Choroid plexus epithelial cell (primary cell): ENCODE data around the gene HAO1.

Source experiments
- DNase-seq: peaks from one replicate; pipeline ENCODE4 v3.0.0-alpha.2; 2010; ENCODE audit warnings: low read depth
- H3K4me3 ChIP-seq: 2 replicates; pipeline ENCODE4 v1.5.1; 2011; ENCODE audit warnings: low read depth, mild to moderate bottlenecking, control low read depth, low read length, moderate library complexity
- TF ChIP-seq, protein P1 (sequence below): conservative IDR thresholded peaks from 2 replicates; pipeline ENCODE4 v1.5.1; 2011; ENCODE audit warnings: low read depth, mild to moderate bottlenecking, control low read depth, inconsistent platforms, low read length, moderate library complexity

Gene HAO1

DNA sequence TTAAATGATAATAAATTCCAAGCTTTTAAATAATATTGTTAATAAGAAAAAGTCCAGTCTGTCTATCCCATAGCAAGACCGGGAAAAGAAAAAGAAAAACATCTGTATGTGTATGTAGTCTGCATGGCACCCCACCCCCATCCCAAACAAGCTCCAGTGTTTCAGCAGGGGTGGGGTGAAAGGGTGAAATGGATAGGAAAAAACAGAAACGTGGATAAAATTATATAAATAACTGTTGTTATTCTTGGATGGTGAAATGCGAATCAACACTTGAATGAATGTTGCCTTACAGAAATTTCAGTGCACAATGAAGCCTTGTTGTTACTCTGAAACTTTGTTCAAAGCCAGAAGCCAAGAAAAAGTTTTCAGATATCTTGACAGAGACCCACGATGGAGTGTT lies 31.4 kb downstream of the HAO1 start:
- TF ChIP-seq, protein P1, sequence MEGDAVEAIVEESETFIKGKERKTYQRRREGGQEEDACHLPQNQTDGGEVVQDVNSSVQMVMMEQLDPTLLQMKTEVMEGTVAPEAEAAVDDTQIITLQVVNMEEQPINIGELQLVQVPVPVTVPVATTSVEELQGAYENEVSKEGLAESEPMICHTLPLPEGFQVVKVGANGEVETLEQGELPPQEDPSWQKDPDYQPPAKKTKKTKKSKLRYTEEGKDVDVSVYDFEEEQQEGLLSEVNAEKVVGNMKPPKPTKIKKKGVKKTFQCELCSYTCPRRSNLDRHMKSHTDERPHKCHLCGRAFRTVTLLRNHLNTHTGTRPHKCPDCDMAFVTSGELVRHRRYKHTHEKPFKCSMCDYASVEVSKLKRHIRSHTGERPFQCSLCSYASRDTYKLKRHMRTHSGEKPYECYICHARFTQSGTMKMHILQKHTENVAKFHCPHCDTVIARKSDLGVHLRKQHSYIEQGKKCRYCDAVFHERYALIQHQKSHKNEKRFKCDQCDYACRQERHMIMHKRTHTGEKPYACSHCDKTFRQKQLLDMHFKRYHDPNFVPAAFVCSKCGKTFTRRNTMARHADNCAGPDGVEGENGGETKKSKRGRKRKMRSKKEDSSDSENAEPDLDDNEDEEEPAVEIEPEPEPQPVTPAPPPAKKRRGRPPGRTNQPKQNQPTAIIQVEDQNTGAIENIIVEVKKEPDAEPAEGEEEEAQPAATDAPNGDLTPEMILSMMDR = no peak
- H3K4me3 ChIP-seq = no peak overlapping the region
- no peak for DNase-seq

DNA sequence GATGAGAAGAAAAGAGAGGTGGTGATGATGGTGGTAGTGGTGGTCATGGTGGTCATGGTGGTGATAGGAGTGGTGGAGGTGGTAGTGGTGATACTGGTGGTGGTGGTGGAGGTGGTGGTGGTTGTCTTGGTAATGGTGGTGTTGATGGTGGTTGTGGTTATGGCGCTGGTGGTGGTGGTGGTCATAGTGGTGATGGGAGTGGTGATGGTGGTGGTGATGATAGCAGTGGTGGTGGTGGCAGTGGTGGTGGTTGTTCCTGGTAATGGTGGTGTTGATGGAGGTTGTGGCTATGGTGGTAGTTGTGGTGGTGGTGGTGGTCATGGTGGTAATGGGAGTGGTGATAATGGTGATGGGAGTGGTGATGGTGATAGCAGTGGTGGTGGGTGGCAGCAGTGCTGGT lies 36.8 kb downstream of the HAO1 start:
- TF ChIP-seq, protein P1 = no peak
- no peak for DNase-seq
- H3K4me3 ChIP-seq = no peak overlapping the region

DNA sequence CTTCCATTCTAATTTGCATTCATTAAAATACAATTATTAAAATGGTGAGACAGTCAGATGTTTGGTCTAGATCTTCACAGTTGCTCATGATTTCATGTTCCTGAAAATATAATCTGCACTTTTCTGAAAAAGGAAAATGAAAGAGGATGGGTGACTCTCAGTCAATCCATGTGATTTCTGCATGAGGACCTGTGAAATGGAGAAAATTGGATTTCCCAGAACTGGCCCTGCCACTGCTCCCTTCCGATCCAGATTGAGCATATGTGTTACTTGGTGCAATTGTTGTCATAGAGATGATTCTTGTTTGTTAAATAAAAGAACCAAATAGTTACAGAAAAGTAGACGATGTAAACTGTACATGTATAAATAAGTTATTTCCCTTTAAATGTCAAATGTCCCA lies 37.4 kb downstream of the HAO1 start:
- DNase-seq = no peak

DNA sequence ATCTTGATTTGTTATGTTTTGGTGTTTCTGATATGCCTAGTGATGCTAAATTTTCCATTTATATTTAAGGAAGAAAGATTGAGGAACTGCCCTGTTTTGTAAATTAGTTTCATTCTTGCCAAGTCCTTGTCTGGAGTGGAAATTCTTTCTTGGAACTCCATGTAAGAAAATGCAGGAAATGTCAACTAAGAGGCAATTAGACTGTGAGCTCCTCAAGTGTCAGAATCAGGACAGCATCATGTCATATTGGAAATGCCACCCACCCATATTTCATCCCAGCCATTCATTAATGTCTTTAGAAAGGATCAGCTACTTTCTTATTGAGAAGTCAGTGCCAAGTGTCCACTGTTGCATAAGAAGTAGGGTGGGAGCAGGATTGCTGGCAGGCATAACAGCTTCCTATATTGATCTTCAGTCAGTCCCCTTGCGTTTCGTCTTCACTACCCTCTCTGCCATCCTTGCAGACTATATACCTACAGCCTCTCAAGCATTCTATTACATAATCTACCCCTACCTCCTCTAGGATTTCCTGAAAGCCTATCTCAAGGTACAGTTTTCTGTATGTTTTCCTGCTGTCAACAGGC lies 42.4 kb downstream of the HAO1 start:
- DNase-seq = no peak
- no peak overlapping the region for H3K4me3 ChIP-seq
- TF ChIP-seq, protein P1 = no peak

More for the DNA sequence above, 37.4 kb downstream of the HAO1 start:
- TF ChIP-seq, protein P1 = no peak
- no peak overlapping the region for H3K4me3 ChIP-seq

DNA sequence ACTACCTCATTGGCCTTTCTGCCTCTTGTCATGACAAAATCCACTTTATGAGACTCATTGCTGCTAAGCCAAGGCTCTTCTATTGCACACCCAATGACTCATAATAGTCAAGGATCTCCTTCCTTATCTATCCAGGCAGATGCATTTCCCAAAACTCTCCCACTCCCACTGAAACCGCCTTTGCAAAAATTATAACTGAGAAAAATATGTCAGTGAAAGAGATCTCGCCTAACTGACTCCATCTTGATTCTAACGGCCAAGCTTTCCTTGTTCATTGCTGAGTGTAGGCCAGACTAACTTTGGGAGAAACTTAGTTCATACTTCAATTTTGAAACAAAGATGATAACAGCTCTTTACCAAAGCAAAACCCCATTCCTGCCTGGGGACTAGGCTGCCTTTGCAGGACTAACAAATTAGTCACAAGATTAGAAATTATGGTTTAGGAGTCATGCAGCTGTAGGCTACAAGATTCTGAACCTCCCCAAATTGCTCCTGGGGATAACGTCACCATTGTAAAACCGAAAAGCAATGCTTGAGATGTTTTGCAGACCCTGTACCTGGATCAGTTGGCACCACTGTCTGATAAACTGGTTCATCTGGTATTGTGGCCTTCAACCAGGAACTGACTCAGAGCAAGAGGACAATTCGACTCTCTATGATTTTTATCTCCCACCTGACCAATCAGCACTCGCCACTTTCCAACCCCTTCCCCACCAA lies 47.1 kb downstream of the HAO1 start:
- no peak for DNase-seq
- no peak overlapping the region for H3K4me3 ChIP-seq
- TF ChIP-seq, protein P1 = no peak

DNA sequence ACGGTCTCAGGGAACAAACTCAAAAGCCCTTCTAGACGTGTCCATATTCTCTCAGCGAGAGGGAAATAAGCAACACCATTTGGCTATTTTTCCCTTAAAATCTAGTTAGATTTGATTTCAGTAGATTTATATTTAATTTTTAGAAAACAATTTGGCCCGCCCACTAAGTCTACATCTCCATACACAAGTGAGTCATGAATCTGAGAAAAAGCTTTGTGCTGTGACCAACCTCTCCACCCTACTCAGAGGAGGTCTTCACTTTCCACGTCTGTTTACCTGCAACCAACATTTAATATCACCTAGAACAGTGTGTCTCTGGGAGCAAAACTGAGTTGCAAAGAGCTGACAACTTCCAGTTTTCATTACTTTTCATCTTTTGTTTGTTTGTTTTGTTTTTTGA lies 48.6 kb downstream of the HAO1 start:
- TF ChIP-seq, protein P1 = no peak
- H3K4me3 ChIP-seq = no peak overlapping the region
- DNase-seq = no peak

DNA sequence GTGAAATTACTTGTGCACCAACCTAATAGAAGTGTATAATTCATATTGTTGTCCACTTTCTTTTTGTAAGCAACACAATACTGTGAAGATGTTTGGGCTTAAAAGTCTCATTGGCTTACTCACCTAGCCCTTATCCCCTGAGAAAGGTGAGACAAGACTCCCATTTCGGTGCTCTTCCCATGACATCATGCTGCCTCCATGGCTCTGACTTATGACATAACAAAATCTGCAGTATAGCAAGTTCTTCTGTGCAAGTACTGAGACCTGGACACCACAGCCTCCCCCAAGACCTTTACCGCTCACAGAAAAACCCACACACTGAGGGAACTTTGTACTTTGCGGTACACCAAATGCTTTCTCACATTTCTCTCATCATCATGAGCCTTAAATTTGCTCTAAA lies 50.5 kb downstream of the HAO1 start:
- TF ChIP-seq, protein P1 = no peak
- no peak for DNase-seq
- no peak overlapping the region for H3K4me3 ChIP-seq
